GM12872 (cell line): ENCODE data around the gene USB1.

Source experiments
- CTCF ChIP-seq: IDR thresholded peaks from 3 replicates; pipeline ENCODE4 v1.5.1; 2011; ENCODE audit warnings: low read depth, mild to moderate bottlenecking, low read length, moderate library complexity; ENCODE audit not compliant: insufficient read depth

Gene USB1

GRCh38 chr16:58040945-58041627, 39.9 kb downstream of the USB1 start:
- no peak for TF ChIP-seq CTCF

- TF ChIP-seq CTCF, result no peak
Observed at GRCh38 chr16:58041628-58041955, 40.4 kb downstream of the USB1 start.

GRCh38 chr16:58042001-58042885, 41.0 kb downstream of the USB1 start:
- no peak for TF ChIP-seq CTCF

- no peak for TF ChIP-seq CTCF
Observed at GRCh38 chr16:58042886-58043515, 41.8 kb downstream of the USB1 start.

- TF ChIP-seq CTCF, result no peak
Observed at GRCh38 chr16:58043571-58044155, 42.5 kb downstream of the USB1 start.

GRCh38 chr16:58044266-58045019, 43.2 kb downstream of the USB1 start:
- TF ChIP-seq CTCF, result no peak
